Testis (tissue), 3 donors: ENCODE measurements around the gene LARGE1. TPM values are rescaled to one million over a fixed set of nuclear protein-coding genes. Genes with fewer than 3 reads are reported as not detected.

Source experiments
- DNase-seq: peaks from one replicate; pipeline ENCODE4 v3.0.0-alpha.2; 2019
- H3K27ac ChIP-seq, 2 donors: fragments of 200-600 bp; sonication (generic); one replicate each; pipeline ENCODE4 v1.5.1; 2019
- H3K27me3 ChIP-seq: fragments of 200-600 bp; sonication (generic); one replicate; pipeline ENCODE4 v1.5.1; 2019
- H3K36me3 ChIP-seq: fragments of 200-600 bp; sonication (generic); one replicate; pipeline ENCODE4 v1.5.1; 2017; ENCODE audit warnings: low read depth; ENCODE audit errors: missing control alignments
- H3K4me1 ChIP-seq: fragments of 200-600 bp; sonication (generic); one replicate; pipeline ENCODE4 v1.5.1; 2019
- H3K4me3 ChIP-seq, 2 donors: fragments of 200-600 bp; sonication (generic); one replicate each; pipeline ENCODE4 v1.5.1; 2017 to 2019
- H3K9me3 ChIP-seq: fragments of 200-600 bp; sonication (generic); one replicate; pipeline ENCODE4 v1.5.1; 2017
- CTCF ChIP-seq, 3 experiments: fragments of 450-650 bp in 2 of 3; fragments of 200-600 bp in 1 of 3; sonication (generic) in 1 of 3; IDR thresholded peaks; one replicate each; pipeline ENCODE4 v1.5.1; 2016 to 2019; ENCODE audit warnings: antibody characterized with exemption in 3 of 3, mild to moderate bottlenecking in 2 of 3, moderate library complexity in 1 of 3
- POLR2A ChIP-seq: fragments of 450-650 bp; IDR thresholded peaks from one replicate; pipeline ENCODE4 v1.6.1; 2017; ENCODE audit warnings: antibody characterized with exemption, mild to moderate bottlenecking, moderate library complexity
- WGBS, 2 donors: methylation state at CpG; one replicate each; pipeline ENCODE4 v1.1.5; 2018; 5-methylcytosine and 5-hydroxymethylcytosine counted together
- intact Hi-C: fragments of 100-400 bp; cut with DNase I; formaldehyde crosslinking; loops from one replicate; pipeline ENCODE4 v1.15.1; 2023; ENCODE audit warnings: low total_unique reads
- polyA plus RNA-seq: library from polyadenylated mRNA; stranded (reverse); fragments of 350-450 nt; fragmentation: Illumina TruSeq; extraction: RNeasy Lipid Tissue Mini Kit (QIAGEN cat#74804); gene quantifications from one replicate; pipeline ENCODE4 v1.2.3, GENCODE V29; 2014; ENCODE audit warnings: low read depth, low replicate concordance; ENCODE audit not compliant: insufficient read depth
- total RNA-seq, 2 donors: library from RNA; depleted of rRNA; stranded (reverse); fragments of >200 nt; gene quantifications; one replicate each; pipeline ENCODE4 v1.2.3, GENCODE V29; 2016

Gene LARGE1
- total and polyA plus RNA-seq, 3 donors from 2014 or later, result 19.5 to 27.3 (median 21.8) TPM

DNA sequence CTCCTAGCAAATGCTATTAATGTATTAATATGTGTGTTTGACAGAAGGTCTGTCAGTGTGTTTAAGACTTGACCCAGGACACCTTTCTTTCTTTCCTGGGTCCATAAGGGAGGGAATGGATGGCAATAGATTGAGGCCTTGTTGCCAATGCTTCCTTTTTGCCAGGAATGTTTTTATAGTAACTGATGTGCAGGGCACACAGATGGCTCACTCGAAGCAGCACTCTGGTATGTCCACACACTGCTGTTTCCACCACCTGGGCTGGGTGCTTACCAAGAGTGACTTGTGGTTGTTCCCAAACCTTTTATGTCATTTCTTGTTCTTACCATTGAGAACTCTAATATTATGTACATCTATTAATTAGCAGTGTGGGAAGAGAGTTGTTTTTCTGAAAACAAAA lies 465.2 kb downstream of the LARGE1 start:
- 86 to 95% methylated on average over 1 of the region's 1 CpG for WGBS, 2 donors
- TF ChIP-seq POLR2A (no peak), CTCF (IDR thresholded peaks at IDR 0.05) (no peak)
- no peaks in the 10 kb centered on the region for H3K4me1 ChIP-seq
- H3K27me3 ChIP-seq, result no peaks in the 10 kb centered on the region
- no peaks in the 10 kb centered on the region for H3K9me3 ChIP-seq
- intact Hi-C loops, result no loop called here
- H3K4me3 ChIP-seq, result no peak overlapping the region
- no peaks in the 10 kb centered on the region for H3K36me3 ChIP-seq
- DNase-seq, result no peak
- H3K27ac ChIP-seq, result no peak overlapping the region

DNA sequence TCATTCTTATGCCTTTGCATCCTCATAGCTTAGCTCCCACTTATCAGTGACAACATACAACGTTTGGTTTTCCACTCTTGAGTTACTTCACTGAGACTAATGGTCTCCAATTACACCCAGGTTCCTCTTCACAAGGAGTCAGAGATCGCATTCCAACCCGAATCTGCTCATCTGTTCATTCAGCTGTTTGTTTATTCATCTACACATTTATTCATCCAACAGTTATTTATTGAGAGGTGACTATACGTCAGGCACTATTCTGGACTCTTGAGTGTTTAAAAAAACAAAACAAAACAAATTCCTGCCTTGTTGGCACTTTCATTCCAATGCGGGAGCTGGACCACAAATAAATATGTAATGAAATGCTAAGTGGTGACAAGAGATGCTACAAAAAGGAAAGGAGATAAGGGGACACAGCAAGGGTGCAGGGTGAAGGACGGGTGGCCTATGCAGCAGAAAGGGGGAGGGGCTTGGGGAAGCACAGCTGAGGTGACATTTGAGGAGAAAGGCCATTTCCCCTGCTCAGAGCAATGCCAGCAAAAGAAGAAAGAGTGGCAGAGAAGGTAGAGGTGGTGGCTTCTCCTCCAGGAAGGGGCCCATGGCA lies 468.3 kb downstream of the LARGE1 start:
- intact Hi-C loops, result loop anchor here (5.0 kb wide), 1 partner anchor 1375 kb away; no protein-coding TSS in a partner anchor
- H3K27ac ChIP-seq, result no peak overlapping the region
- H3K27me3 ChIP-seq, result no peaks in the 10 kb centered on the region
- no peak overlapping the region for H3K4me3 ChIP-seq
- no peak for DNase-seq
- H3K36me3 ChIP-seq, result no peaks in the 10 kb centered on the region
- WGBS, 2 donors, result 70 to 78% methylated on average over 6 of the region's 6 CpGs
- TF ChIP-seq POLR2A (no peak), CTCF (IDR thresholded peaks at IDR 0.05) (no peak)
- no peaks in the 10 kb centered on the region for H3K4me1 ChIP-seq
- H3K9me3 ChIP-seq, result no peaks in the 10 kb centered on the region

GRCh38 chr22:33450756-33451155 lies 469.5 kb downstream of the LARGE1 start:
- Histone ChIP-seq H3K9me3 (no peaks in the 10 kb centered on the region), H3K36me3 (no peaks in the 10 kb centered on the region), H3K4me3 (no peak overlapping the region), H3K4me1 (no peaks in the 10 kb centered on the region), H3K27ac (no peak overlapping the region), H3K27me3 (no peaks in the 10 kb centered on the region)
- WGBS, 2 donors, result 84 to 93% methylated on average over 6 of the region's 6 CpGs
- DNase-seq, result no peak
- intact Hi-C loops, result loop anchor here (5.0 kb wide), 1 partner anchor 1373 kb away; no protein-coding TSS in a partner anchor
- TF ChIP-seq CTCF (IDR thresholded peaks at IDR 0.05) (no peak), POLR2A (no peak)

DNA sequence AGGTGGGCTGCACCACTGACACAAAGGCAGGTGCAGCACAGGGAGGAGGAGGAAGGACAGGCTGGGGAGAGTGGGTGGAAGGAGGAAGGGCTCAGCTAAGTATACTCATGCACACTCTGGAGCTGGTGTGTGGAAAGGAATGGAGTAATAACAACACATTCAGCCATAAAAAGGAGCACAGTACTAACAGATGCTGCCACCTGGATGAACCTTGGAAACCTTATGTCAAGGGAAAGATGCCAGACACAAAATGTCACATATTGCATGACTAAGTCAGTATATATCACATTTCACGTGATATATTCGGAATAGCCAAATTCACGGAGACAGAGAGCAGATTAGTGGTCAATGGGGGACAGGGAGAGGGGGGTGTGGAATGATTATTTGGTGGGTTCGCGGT lies 472.5 kb downstream of the LARGE1 start:
- no peak for DNase-seq

More for the DNA sequence above, 472.5 kb downstream of the LARGE1 start:
- Histone ChIP-seq H3K27me3 (no peaks in the 10 kb centered on the region), H3K36me3 (no peaks in the 10 kb centered on the region), H3K27ac (no peak overlapping the region), H3K4me3 (no peak overlapping the region), H3K4me1 (no peaks in the 10 kb centered on the region), H3K9me3 (no peaks in the 10 kb centered on the region)
- intact Hi-C loops, result no loop called here
- TF ChIP-seq CTCF (IDR thresholded peaks at IDR 0.05) (no peak), POLR2A (no peak)
- 85 to 93% methylated on average over 5 of the region's 5 CpGs for WGBS, 2 donors
